ENCODE results near the gene DMRTC2. TPM values are rescaled to one million over a fixed set of nuclear protein-coding genes. Genes with fewer than 3 reads are reported as not detected.

The DMRTC2 gene
- not detected for total RNA-seq

GRCh38 chr19:41845001-41845050 is at the start of gene DMRTC2:
Gene DMRTC2 (plus strand): TSS chr19:41845042. CDS start chr19:41847429, 2,387 bp downstream.
- Histone ChIP-seq H3K36me3 (no peaks in the 10 kb centered on the region), H3K4me1 (no peaks in the 10 kb centered on the region), H3K27ac (no peak within 1 kb of the TSS), H3K9me3 (no peaks in the 10 kb centered on the region), H3K27me3 (no peaks in the 10 kb centered on the region), H3K4me3 (no peak within 1 kb of the TSS)
- TF ChIP-seq, protein P1, sequence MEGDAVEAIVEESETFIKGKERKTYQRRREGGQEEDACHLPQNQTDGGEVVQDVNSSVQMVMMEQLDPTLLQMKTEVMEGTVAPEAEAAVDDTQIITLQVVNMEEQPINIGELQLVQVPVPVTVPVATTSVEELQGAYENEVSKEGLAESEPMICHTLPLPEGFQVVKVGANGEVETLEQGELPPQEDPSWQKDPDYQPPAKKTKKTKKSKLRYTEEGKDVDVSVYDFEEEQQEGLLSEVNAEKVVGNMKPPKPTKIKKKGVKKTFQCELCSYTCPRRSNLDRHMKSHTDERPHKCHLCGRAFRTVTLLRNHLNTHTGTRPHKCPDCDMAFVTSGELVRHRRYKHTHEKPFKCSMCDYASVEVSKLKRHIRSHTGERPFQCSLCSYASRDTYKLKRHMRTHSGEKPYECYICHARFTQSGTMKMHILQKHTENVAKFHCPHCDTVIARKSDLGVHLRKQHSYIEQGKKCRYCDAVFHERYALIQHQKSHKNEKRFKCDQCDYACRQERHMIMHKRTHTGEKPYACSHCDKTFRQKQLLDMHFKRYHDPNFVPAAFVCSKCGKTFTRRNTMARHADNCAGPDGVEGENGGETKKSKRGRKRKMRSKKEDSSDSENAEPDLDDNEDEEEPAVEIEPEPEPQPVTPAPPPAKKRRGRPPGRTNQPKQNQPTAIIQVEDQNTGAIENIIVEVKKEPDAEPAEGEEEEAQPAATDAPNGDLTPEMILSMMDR (IDR thresholded peaks at IDR 0.05), result no peak
- DNase-seq (ENCODE audit: low spot score), result no peak

GRCh38 chr19:41796362-41796761 is 48.5 kb upstream of the DMRTC2 start, which contains the start of gene CEACAM3:
Gene CEACAM3 (plus strand): TSS chr19:41796587. CDS start chr19:41796678, 91 bp downstream.
- TF ChIP-seq, protein P1 (IDR thresholded peaks at IDR 0.05), result no peak
- Histone ChIP-seq H3K27me3 (no peaks in the 10 kb centered on the region), H3K27ac (no peak within 1 kb of the TSS), H3K36me3 (no peaks in the 10 kb centered on the region), H3K4me3 (no peak within 1 kb of the TSS), H3K4me1 (no peaks in the 10 kb centered on the region), H3K9me3 (no peaks in the 10 kb centered on the region)
- no peak for DNase-seq (ENCODE audit: low spot score)

DNA sequence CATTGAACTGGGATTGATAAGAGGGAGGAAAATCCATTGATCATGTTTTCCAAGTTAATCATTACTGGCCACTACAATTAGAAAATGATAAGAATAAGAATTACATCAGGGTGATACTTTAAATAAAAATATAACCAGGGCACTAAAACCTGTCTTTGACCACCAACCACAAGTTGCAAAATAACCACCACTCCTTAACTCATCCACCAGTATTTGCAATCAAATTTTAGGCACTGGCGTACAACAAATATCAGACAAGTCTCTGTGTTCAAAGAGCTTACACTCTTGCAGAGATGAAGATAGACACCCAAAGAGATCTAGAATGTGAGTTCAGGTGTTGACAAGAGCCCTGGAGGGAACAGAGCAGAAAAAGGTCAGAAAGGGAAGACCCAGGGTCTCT is 47.9 kb upstream of the DMRTC2 start:
- no peaks in the 10 kb centered on the region for H3K36me3 ChIP-seq
- TF ChIP-seq, protein P1 (IDR thresholded peaks at IDR 0.05), result no peak
- no peaks in the 10 kb centered on the region for H3K27me3 ChIP-seq
- H3K27ac ChIP-seq, result no peak overlapping the region
- DNase-seq (ENCODE audit: low spot score), result no peak
- H3K4me1 ChIP-seq, result no peaks in the 10 kb centered on the region
- H3K4me3 ChIP-seq, result no peak overlapping the region
- H3K9me3 ChIP-seq, result no peaks in the 10 kb centered on the region

- Histone ChIP-seq H3K27ac (no peak overlapping the region), H3K27me3 (no peaks in the 10 kb centered on the region), H3K4me1 (no peaks in the 10 kb centered on the region), H3K4me3 (no peak overlapping the region), H3K9me3 (no peaks in the 10 kb centered on the region), H3K36me3 (no peaks in the 10 kb centered on the region)
- TF ChIP-seq, protein P1 (IDR thresholded peaks at IDR 0.05), result no peak
- no peak for DNase-seq (ENCODE audit: low spot score)
These were observed 45.3 kb upstream of the DMRTC2 start for GRCh38 chr19:41799444-41800000.

GRCh38 chr19:41801031-41801430 is 43.8 kb upstream of the DMRTC2 start:
- Histone ChIP-seq H3K9me3 (no peaks in the 10 kb centered on the region), H3K27me3 (no peaks in the 10 kb centered on the region), H3K4me3 (no peak overlapping the region), H3K4me1 (no peaks in the 10 kb centered on the region), H3K27ac (no peak overlapping the region), H3K36me3 (no peaks in the 10 kb centered on the region)
- no peak for DNase-seq (ENCODE audit: low spot score)
- TF ChIP-seq, protein P1 (IDR thresholded peaks at IDR 0.05), result no peak

DNA sequence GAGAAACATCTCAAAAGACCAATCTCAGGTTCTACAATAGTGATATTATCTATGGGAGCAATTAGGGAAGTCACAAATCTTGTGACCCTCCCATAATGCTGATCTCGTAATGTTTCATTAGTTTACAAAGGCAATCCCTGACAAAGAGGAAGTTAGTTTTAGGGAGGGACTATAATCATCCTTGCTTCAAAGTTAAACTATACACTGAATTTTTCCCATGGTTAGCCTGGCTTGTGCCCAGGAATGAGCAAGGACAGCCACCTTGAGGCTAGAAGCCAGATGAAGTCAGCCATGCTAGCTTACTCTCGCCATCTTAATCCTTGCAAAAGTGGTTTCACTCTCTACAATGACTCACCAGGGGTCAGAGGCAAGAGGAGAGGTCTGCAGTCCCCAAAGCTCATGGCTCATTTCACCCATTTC is 43.0 kb upstream of the DMRTC2 start:
- no peak overlapping the region for H3K27ac ChIP-seq
- H3K36me3 ChIP-seq, result no peaks in the 10 kb centered on the region
- H3K27me3 ChIP-seq, result no peaks in the 10 kb centered on the region
- no peaks in the 10 kb centered on the region for H3K9me3 ChIP-seq
- no peak for DNase-seq (ENCODE audit: low spot score)
- H3K4me1 ChIP-seq, result no peaks in the 10 kb centered on the region
- H3K4me3 ChIP-seq, result no peak overlapping the region
- TF ChIP-seq, protein P1 (IDR thresholded peaks at IDR 0.05), result no peak

Data from right atrium auricular region (tissue), 2 donors.